K562 (cell line): ENCODE results near the gene GPR152. TPM values are rescaled to one million over a fixed set of nuclear protein-coding genes. Genes with fewer than 3 reads are reported as not detected.

Source experiments
- GABPA ChIP-seq: fragments of 200-800 bp; sonication (Bioruptor generic); conservative IDR thresholded peaks from 2 replicates; pipeline ENCODE4 v1.6.1; 2016; ENCODE audit warnings: low read depth, missing genetic modification characterization, missing compliant biosample characterization
- GABPB1 ChIP-seq: sonication (generic); formaldehyde crosslinking; IDR thresholded peaks from 2 replicates; pipeline ENCODE4 v1.8.0; 2022; ENCODE audit warnings: mild to moderate bottlenecking, missing genetic modification reagents
- GABPB2 ChIP-seq: fragments of 250-450 bp; sonication (Bioruptor Pico); conservative IDR thresholded peaks from 2 replicates; pipeline ENCODE4 v1.5.1; 2021; ENCODE audit warnings: mild to moderate bottlenecking
- HDAC1 ChIP-seq, 2 experiments: fragments of 450-650 bp; IDR thresholded peaks; 2 replicates each; pipeline ENCODE4 v1.6.1; 2016 to 2017; ENCODE audit warnings: inconsistent platforms in 1 of 2, mild to moderate bottlenecking in 1 of 2, moderate library complexity in 1 of 2
- MEF2D ChIP-seq: conservative IDR thresholded peaks from 2 replicates; pipeline ENCODE4 v1.6.1; 2016; ENCODE audit warnings: low read depth, missing genetic modification characterization, missing compliant biosample characterization
- MLX ChIP-seq, 2 experiments: fragments of 450-650 bp in 1 of 2; sonication (generic) in 1 of 2; formaldehyde crosslinking; conservative IDR thresholded peaks; 2 replicates each; pipeline versions ENCODE4 v1.4.0 to v1.8.1; 2020 to 2022; ENCODE audit warnings: mild to moderate bottlenecking in 1 of 2, missing genetic modification reagents in 1 of 2
- POLR3G ChIP-seq: IDR thresholded peaks from 2 replicates; pipeline ENCODE4 v1.6.1; 2011; ENCODE audit not compliant: insufficient read length, insufficient replicate concordance; ENCODE audit errors: extremely low read depth
- SOX6 ChIP-seq: fragments of 450-650 bp; IDR thresholded peaks from 2 replicates; pipeline ENCODE4 v1.6.1; 2014; ENCODE audit warnings: mild to moderate bottlenecking
- TAF7 ChIP-seq: fragments of 450-650 bp; IDR thresholded peaks from 2 replicates; pipeline ENCODE4 v1.6.1; 2016; ENCODE audit warnings: missing genetic modification characterization, missing compliant biosample characterization
- THAP7 ChIP-seq: fragments of 250-450 bp; sonication (Bioruptor Pico); IDR thresholded peaks from 2 replicates; pipeline ENCODE4 v1.5.0; 2021
- ZBTB1 ChIP-seq: sonication (generic); formaldehyde crosslinking; IDR thresholded peaks from 2 replicates; pipeline ENCODE4 v1.8.1; 2023; ENCODE audit warnings: missing genetic modification reagents, low read depth, mild to moderate bottlenecking, borderline replicate concordance
- ZNF184 ChIP-seq: sonication (generic); formaldehyde crosslinking; IDR thresholded peaks from 2 replicates; pipeline ENCODE4 v1.5.0; 2020; ENCODE audit warnings: missing genetic modification reagents
- polyA plus RNA-seq, 8 experiments: library from polyadenylated mRNA; depleted of rRNA in 4 of 8; stranded (reverse) in 5 of 8; unstranded in 3 of 8; fragments of >200 nt; fragmentation: Nextera tagmentation in 2 of 8; fragmentation: Illumina TruSeq in 1 of 8; extraction: Ambion mirVana in 2 of 8; extraction: Trizol in 1 of 8; gene quantifications; 2 replicates each; pipeline versions ENCODE4 v1.2.1 to v1.2.3, GENCODE V29; 2011 to 2014; ENCODE audit warnings: inconsistent platforms in 1 of 8, missing spikeins in 1 of 8
- total RNA-seq, 7 experiments: library from RNA; depleted of rRNA in 6 of 7; stranded (reverse); fragments of >200 nt in 6 of 7; fragmentation: Illumina TruSeq in 2 of 7; extraction: Trizol in 2 of 7; gene quantifications; 2 replicates each; pipeline versions ENCODE4 v1.2.1 to v1.2.3, GENCODE V29; 2011 to 2021; ENCODE audit warnings: low replicate concordance in 1 of 7
- TF ChIP-seq, protein P1 (sequence below), 2 experiments: IDR thresholded peaks in 1 of 2; conservative IDR thresholded peaks in 1 of 2; 2 replicates each; pipeline ENCODE4 v1.6.1; 2016; ENCODE audit warnings: low read depth in 2 of 2, mild to moderate bottlenecking in 1 of 2, missing compliant biosample characterization in 1 of 2, missing genetic modification characterization in 1 of 2, moderate library complexity in 1 of 2
- TF ChIP-seq, protein P2 (sequence below): fragments of 450-650 bp; IDR thresholded peaks from 2 replicates; pipeline ENCODE4 v1.6.1; 2016; ENCODE audit warnings: missing biosample characterization, missing genetic modification characterization
- TF ChIP-seq, protein P3 (sequence below): fragments of 250-450 bp; sonication (Bioruptor Pico); IDR thresholded peaks from 2 replicates; pipeline ENCODE4 v1.8.0; 2021; ENCODE audit warnings: moderate library complexity, mild to moderate bottlenecking, inconsistent platforms
- TF ChIP-seq, protein P4 (sequence below), 2 experiments: fragments of 450-650 bp in 1 of 2; sonication (generic) in 1 of 2; formaldehyde crosslinking in 1 of 2; IDR thresholded peaks in 1 of 2; conservative IDR thresholded peaks in 1 of 2; 2 replicates each; pipeline versions ENCODE4 v1.6.1 to v1.8.1; 2016 to 2023; ENCODE audit warnings: mild to moderate bottlenecking in 2 of 2, moderate library complexity in 2 of 2, inconsistent platforms in 1 of 2, missing genetic modification reagents in 1 of 2

GPR152 gene
- total and polyA plus RNA-seq, 9 of the 15 experiments (the other 6 are each of a cell fraction or from before 2014, with no cell fraction given) = not detected

- peak in 1 of 2 experiments; percentile 97; a peak in 2 of 4 replicates for TF ChIP-seq MLX (CRISPR knock-in tag; conservative IDR thresholded peaks at IDR 0.05)
- no peak for TF ChIP-seq POLR3G
- TF ChIP-seq MEF2D (tag) = no peak
- no peak for TF ChIP-seq ZNF184 (CRISPR knock-in tag)
- TF ChIP-seq GABPA (tag) = peak; percentile 77
- TF ChIP-seq GABPB2 (CRISPR knock-in tag) = no peak
- peak; percentile 87; the same call in 1 of the 2 replicates for TF ChIP-seq ZBTB1
- peak; percentile 97 for TF ChIP-seq TAF7 (tag)
- TF ChIP-seq, protein P1, sequence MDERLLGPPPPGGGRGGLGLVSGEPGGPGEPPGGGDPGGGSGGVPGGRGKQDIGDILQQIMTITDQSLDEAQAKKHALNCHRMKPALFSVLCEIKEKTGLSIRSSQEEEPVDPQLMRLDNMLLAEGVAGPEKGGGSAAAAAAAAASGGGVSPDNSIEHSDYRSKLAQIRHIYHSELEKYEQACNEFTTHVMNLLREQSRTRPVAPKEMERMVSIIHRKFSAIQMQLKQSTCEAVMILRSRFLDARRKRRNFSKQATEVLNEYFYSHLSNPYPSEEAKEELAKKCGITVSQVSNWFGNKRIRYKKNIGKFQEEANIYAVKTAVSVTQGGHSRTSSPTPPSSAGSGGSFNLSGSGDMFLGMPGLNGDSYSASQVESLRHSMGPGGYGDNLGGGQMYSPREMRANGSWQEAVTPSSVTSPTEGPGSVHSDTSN (CRISPR knock-in tag; IDR thresholded peaks at IDR 0.05; ENCODE audit: low read depth) = peak; percentile 86
- TF ChIP-seq, protein P1 (tag; conservative IDR thresholded peaks at IDR 0.05; ENCODE audit: low read depth) = peak; percentile 96
- no peak for TF ChIP-seq THAP7 (CRISPR knock-in tag)
- TF ChIP-seq, protein P2, sequence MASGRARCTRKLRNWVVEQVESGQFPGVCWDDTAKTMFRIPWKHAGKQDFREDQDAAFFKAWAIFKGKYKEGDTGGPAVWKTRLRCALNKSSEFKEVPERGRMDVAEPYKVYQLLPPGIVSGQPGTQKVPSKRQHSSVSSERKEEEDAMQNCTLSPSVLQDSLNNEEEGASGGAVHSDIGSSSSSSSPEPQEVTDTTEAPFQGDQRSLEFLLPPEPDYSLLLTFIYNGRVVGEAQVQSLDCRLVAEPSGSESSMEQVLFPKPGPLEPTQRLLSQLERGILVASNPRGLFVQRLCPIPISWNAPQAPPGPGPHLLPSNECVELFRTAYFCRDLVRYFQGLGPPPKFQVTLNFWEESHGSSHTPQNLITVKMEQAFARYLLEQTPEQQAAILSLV (tag) = no peak
- TF ChIP-seq, protein P3, sequence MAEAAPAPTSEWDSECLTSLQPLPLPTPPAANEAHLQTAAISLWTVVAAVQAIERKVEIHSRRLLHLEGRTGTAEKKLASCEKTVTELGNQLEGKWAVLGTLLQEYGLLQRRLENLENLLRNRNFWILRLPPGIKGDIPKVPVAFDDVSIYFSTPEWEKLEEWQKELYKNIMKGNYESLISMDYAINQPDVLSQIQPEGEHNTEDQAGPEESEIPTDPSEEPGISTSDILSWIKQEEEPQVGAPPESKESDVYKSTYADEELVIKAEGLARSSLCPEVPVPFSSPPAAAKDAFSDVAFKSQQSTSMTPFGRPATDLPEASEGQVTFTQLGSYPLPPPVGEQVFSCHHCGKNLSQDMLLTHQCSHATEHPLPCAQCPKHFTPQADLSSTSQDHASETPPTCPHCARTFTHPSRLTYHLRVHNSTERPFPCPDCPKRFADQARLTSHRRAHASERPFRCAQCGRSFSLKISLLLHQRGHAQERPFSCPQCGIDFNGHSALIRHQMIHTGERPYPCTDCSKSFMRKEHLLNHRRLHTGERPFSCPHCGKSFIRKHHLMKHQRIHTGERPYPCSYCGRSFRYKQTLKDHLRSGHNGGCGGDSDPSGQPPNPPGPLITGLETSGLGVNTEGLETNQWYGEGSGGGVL (CRISPR knock-in tag) = no peak
- TF ChIP-seq GABPB1 = peak; percentile 91
- peak; percentile 15; the same call in 1 of the 2 replicates for TF ChIP-seq SOX6
- TF ChIP-seq, protein P4, sequence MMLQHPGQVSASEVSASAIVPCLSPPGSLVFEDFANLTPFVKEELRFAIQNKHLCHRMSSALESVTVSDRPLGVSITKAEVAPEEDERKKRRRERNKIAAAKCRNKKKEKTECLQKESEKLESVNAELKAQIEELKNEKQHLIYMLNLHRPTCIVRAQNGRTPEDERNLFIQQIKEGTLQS (IDR thresholded peaks at IDR 0.05) = no peak
- TF ChIP-seq, protein P4 (CRISPR knock-in tag; conservative IDR thresholded peaks at IDR 0.05) = peak; percentile 95
- peak in 1 of 2 experiments; percentile 6; a peak in 1 of 4 replicates for TF ChIP-seq HDAC1 (IDR thresholded peaks at IDR 0.05)
Measured at GRCh38 chr11:67482827-67483798, 30.6 kb upstream of the GPR152 start, which contains the start of gene AIP (continued).
